Adrenal gland (tissue), 12 donors: Measurements from ENCODE around the gene ABCC4. TPM values are rescaled to one million over a fixed set of nuclear protein-coding genes. Genes with fewer than 3 reads are reported as not detected.

ENCODE experiments used
- DNase-seq, 7 donors: peaks; one replicate each; pipeline ENCODE4 v3.0.0-alpha.2; 2019 to 2020
- H3K27ac ChIP-seq, 5 donors: fragments of 200-600 bp; sonication (generic) in 4 of 5; 1 replicate in 3 of 5; 2 replicates in 2 of 5; pipeline versions ENCODE4 v1.5.1 to v1.8.0; 2016 to 2020; ENCODE audit warnings: mild to moderate bottlenecking in 1 of 5
- H3K27me3 ChIP-seq: fragments of 200-600 bp; 2 replicates; pipeline ENCODE4 v1.8.0; 2021
- H3K36me3 ChIP-seq, 2 donors: fragments of 200-600 bp; replicated peaks in 1 of 2; 1 replicate in 1 of 2; 2 replicates in 1 of 2; pipeline versions ENCODE4 v1.5.1 to v1.8.0; 2018 to 2022
- H3K4me1 ChIP-seq, 2 donors: fragments of 200-600 bp; replicated peaks in 1 of 2; 1 replicate in 1 of 2; 2 replicates in 1 of 2; pipeline versions ENCODE4 v1.5.1 to v1.8.0; 2018 to 2021
- H3K4me3 ChIP-seq, 4 donors: fragments of 200-600 bp; sonication (generic) in 3 of 4; one replicate each; pipeline ENCODE4 v1.5.1; 2016 to 2018
- H3K9me3 ChIP-seq, 3 donors: fragments of 200-600 bp; sonication (generic) in 1 of 3; replicated peaks in 1 of 3; 1 replicate in 2 of 3; 2 replicates in 1 of 3; pipeline versions ENCODE4 v1.5.1 to v1.8.0; 2016 to 2021
- POLR2A ChIP-seq, 2 donors: fragments of 450-650 bp; IDR thresholded peaks; one replicate each; pipeline ENCODE4 v1.6.1; 2017; ENCODE audit warnings: antibody characterized with exemption in 2 of 2, mild to moderate bottlenecking in 2 of 2, moderate library complexity in 1 of 2
- WGBS, 4 donors: extraction: QIAGEN DNeasy Blood & Tissue Kit in 2 of 4; methylation state at CpG; one replicate each; pipeline versions ENCODE4 v1.1.5 to v1.1.7; 2013 to 2017; 5-methylcytosine and 5-hydroxymethylcytosine counted together
- intact Hi-C, 2 donors: fragments of 100-400 bp; cut with DNase I; formaldehyde crosslinking; loops; one replicate each; pipeline versions ENCODE4 v1.14.1 to v1.15.0; 2022 to 2023
- polyA plus RNA-seq, 3 donors: library from polyadenylated mRNA; stranded (reverse); fragments of 200-250 nt in 2 of 3; fragments of 350-450 nt in 1 of 3; fragmentation: Illumina TruSeq in 1 of 3; extraction: RNeasy Lipid Tissue Mini Kit (QIAGEN cat#74804) in 1 of 3; gene quantifications; one replicate each; pipeline ENCODE4 v1.2.3, GENCODE V29; 2013 to 2014
- total RNA-seq, 9 donors: library from RNA; depleted of rRNA in 4 of 9; stranded (reverse); fragments of >200 nt in 4 of 9; fragments of 120-200 nt in 1 of 9; fragmentation: NEBNext Ultra II Directional in 1 of 9; extraction: Animal tissue kit (Norgen Biotek cat#: 25700) in 1 of 9; gene quantifications; one replicate each; pipeline versions ENCODE4 v1.1.0 to v1.2.4, GENCODE V29; 2013 to 2023
- TF ChIP-seq, protein P1 (sequence below), 6 experiments: fragments of 450-650 bp in 4 of 6; fragments of 200-600 bp in 2 of 6; sonication (generic) in 1 of 6; IDR thresholded peaks; 1 replicate in 5 of 6; 2 replicates in 1 of 6; pipeline versions ENCODE4 v1.5.1 to v1.8.0; 2016 to 2021; ENCODE audit warnings: antibody characterized with exemption in 6 of 6, mild to moderate bottlenecking in 2 of 6, moderate library complexity in 1 of 6
- donor health status: healthy with polysubstance abuse.
- donor health status: Bipolar disorder and iron deficiency.
- donor health status: DM: yes; HTN: yes; CAD: no.
- donor health status: DM: no; HTN: no; CAD: no.
- donor health status: DM: no; HTN: no; CAD: no.
- donor health status: DM: yes; HTN: yes; CAD: no.

The ABCC4 gene
- total and polyA plus RNA-seq, 12 donors: 0.56 to 6.6 (median 3.4) TPM

- H3K36me3 ChIP-seq: no peaks in the 10 kb centered on the region
- 74 to 89% (median 77%) methylated on average over 6 of the region's 6 CpGs for WGBS, 4 donors
- no peaks in the 10 kb centered on the region for H3K27me3 ChIP-seq
- H3K9me3 ChIP-seq: no peaks in the 10 kb centered on the region
- no peak for DNase-seq
- no peak overlapping the region for H3K27ac ChIP-seq
- TF ChIP-seq, protein P1, sequence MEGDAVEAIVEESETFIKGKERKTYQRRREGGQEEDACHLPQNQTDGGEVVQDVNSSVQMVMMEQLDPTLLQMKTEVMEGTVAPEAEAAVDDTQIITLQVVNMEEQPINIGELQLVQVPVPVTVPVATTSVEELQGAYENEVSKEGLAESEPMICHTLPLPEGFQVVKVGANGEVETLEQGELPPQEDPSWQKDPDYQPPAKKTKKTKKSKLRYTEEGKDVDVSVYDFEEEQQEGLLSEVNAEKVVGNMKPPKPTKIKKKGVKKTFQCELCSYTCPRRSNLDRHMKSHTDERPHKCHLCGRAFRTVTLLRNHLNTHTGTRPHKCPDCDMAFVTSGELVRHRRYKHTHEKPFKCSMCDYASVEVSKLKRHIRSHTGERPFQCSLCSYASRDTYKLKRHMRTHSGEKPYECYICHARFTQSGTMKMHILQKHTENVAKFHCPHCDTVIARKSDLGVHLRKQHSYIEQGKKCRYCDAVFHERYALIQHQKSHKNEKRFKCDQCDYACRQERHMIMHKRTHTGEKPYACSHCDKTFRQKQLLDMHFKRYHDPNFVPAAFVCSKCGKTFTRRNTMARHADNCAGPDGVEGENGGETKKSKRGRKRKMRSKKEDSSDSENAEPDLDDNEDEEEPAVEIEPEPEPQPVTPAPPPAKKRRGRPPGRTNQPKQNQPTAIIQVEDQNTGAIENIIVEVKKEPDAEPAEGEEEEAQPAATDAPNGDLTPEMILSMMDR (IDR thresholded peaks at IDR 0.05): no peak
- no peak for TF ChIP-seq POLR2A (IDR thresholded peaks at IDR 0.05)
- H3K4me3 ChIP-seq: no peak overlapping the region
- H3K4me1 ChIP-seq: no peaks in the 10 kb centered on the region
- intact Hi-C loops: no loop called here
These were observed 6.3 kb upstream of the ABCC4 start for GRCh38 chr13:95307507-95307906.

DNA sequence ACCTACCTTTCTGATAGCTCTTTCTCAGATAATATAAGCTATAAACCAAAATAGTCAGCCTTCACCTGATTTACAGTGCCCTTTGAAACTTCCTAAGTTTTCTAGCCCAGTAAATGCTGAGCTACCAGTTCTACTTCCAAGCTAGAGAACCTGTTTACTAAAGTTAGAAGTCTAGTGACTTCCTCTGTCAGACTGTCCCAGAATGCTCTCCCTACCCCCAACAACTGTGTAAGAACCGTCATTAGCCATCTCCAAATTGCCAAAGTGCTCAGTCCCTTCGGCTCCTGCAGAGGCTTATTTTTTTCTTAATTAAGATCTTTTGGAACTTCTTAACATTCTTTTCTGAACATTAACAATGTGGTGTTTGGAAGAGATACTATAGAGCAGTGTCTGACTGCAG is 3.2 kb upstream of the ABCC4 start:
- H3K27me3 ChIP-seq: no peaks in the 10 kb centered on the region
- TF ChIP-seq POLR2A (IDR thresholded peaks at IDR 0.05): no peak
- TF ChIP-seq, protein P1 (IDR thresholded peaks at IDR 0.05): no peak
- no peak for DNase-seq
- H3K9me3 ChIP-seq: no peaks in the 10 kb centered on the region
- H3K4me1 ChIP-seq: peaks cover 0 to 7% of the 10 kb centered on the region in 2 donors
- H3K27ac ChIP-seq: no peak overlapping the region
- intact Hi-C loops: no loop called here
- H3K4me3 ChIP-seq: no peak overlapping the region
- H3K36me3 ChIP-seq: no peaks in the 10 kb centered on the region
- WGBS, 4 donors: 40 to 62% (median 49%) methylated on average over 2 of the region's 2 CpGs

- H3K4me3 ChIP-seq: peak overlapping the region in 1 of 4 donors; percentile 58
- H3K9me3 ChIP-seq: no peaks in the 10 kb centered on the region
- DNase-seq: peak in 1 of 7 donors; percentile 26
- intact Hi-C loops: no loop called here
- TF ChIP-seq, protein P1 (IDR thresholded peaks at IDR 0.05): no peak
- TF ChIP-seq POLR2A (IDR thresholded peaks at IDR 0.05): no peak
- peak overlapping the region in 2 of 5 donors; percentile 38 to 59 for H3K27ac ChIP-seq
- H3K27me3 ChIP-seq: no peaks in the 10 kb centered on the region
- H3K4me1 ChIP-seq: peaks cover 0 to 7% of the 10 kb centered on the region in 2 donors
- WGBS, 4 donors: 7 to 22% (median 14%) methylated on average over 11 to 13 of the region's 13 CpGs
- H3K36me3 ChIP-seq: no peaks in the 10 kb centered on the region
These were observed 730 bp upstream of the ABCC4 start for GRCh38 chr13:95301968-95302393.

DNA sequence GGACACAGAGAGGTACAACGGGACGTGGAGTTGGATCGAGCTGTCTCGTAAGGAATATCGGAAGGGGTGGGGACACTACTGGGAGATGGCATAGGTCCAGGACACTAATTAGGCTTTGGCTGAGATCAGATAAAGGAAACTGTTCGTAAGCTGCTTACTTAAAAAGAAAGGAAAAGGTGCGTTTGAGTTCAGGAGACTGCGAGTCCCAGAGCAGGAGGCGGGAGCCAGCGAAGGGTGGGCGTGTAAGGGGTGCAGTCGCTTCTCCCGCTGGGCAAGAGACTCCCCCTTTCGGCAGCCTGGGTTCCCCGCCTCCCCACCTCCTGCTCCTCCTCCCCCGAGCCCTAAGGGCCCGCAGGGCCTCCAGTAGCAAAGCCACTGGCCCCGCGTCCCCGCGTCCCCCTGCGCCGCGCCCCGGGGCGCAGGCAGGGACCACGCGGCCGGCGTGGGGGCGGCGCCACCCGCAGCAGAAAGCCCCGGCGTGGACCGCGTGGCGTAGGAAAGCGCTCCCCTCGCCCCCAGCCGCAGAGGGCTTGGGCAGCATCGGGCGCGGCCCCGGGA is 547 bp downstream of the ABCC4 start:
- Histone ChIP-seq H3K4me1 (peaks cover 0 to 7% of the 10 kb centered on the region in 2 donors), H3K27ac (peak overlapping the region in 3 of 5 donors; percentile 4 to 59 (median 38)), H3K27me3 (no peaks in the 10 kb centered on the region), H3K9me3 (no peaks in the 10 kb centered on the region), H3K36me3 (no peaks in the 10 kb centered on the region), H3K4me3 (peak overlapping the region in 3 of 4 donors; percentile 11 to 58 (median 32))
- DNase-seq: peak in 3 of 7 donors; percentile 23 to 38 (median 25)
- 0 to 2% (median 1%) methylated on average over 8 to 44 of the region's 45 CpGs for WGBS, 4 donors
- intact Hi-C loops: no loop called here
- TF ChIP-seq, protein P1 (IDR thresholded peaks at IDR 0.05): no peak
- TF ChIP-seq POLR2A (IDR thresholded peaks at IDR 0.05): no peak
